H1 (cell line): ENCODE measurements around the gene MAP2K5. TPM values are rescaled to one million over a fixed set of nuclear protein-coding genes. Genes with fewer than 3 reads are reported as not detected.

Source experiments
- CTCF ChIA-PET: fragments of 300-600 bp; sonication (Branson Sonifier 250); formaldehyde crosslinking; loops from one replicate; lab custom pipeline; 2021; ENCODE audit not compliant: partially characterized antibody; lab: Charles Lee
- POLR2A ChIA-PET: fragments of 300-600 bp; sonication (Branson Sonifier 250); formaldehyde crosslinking; loops from one replicate; lab custom pipeline; 2021; ENCODE audit warnings: inconsistent platforms; ENCODE audit not compliant: partially characterized antibody; lab: Charles Lee
- DNase-seq, 2 experiments: peaks; one replicate each; pipeline versions ENCODE4 v3.0.0 to v3.0.0-alpha.2; 2010 to 2022; ENCODE audit warnings: low spot score in 2 of 2, low read depth in 1 of 2, mixed read lengths in 1 of 2
- FAIRE-seq: peaks from 2 replicates; lab custom pipeline; 2011; peaks lifted over from hg19 to GRCh38; lab: Jason Lieb, UNC
- H2AFZ ChIP-seq: 2 replicates; pipeline ENCODE4 v1.8.1; 2012; ENCODE audit warnings: low read length, inconsistent platforms
- H2AK5ac ChIP-seq: 2 replicates; pipeline ENCODE4 v1.6.1; 2013; ENCODE audit warnings: low read depth, low read length
- H2BK120ac ChIP-seq: replicated peaks from 2 replicates; pipeline ENCODE3; 2013; ENCODE audit warnings: low read depth, low read length, inconsistent platforms
- H2BK12ac ChIP-seq: 2 replicates; pipeline ENCODE4 v1.6.1; 2013; ENCODE audit warnings: low read depth, low read length
- H2BK15ac ChIP-seq: 2 replicates; pipeline ENCODE4 v1.6.1; 2013; ENCODE audit warnings: low read length
- H2BK20ac ChIP-seq: 2 replicates; pipeline ENCODE4 v1.6.1; 2013; ENCODE audit warnings: low read length
- H2BK5ac ChIP-seq: 2 replicates; pipeline ENCODE4 v1.6.1; 2013; ENCODE audit warnings: low read depth, low read length
- H3K14ac ChIP-seq: 2 replicates; pipeline ENCODE4 v1.6.1; 2013; ENCODE audit warnings: inconsistent platforms; ENCODE audit not compliant: insufficient read length
- H3K18ac ChIP-seq: 2 replicates; pipeline ENCODE4 v1.6.1; 2013; ENCODE audit warnings: low read length; ENCODE audit errors: extremely low read depth
- H3K23ac ChIP-seq: 2 replicates; pipeline ENCODE4 v1.6.1; 2013; ENCODE audit warnings: inconsistent platforms; ENCODE audit not compliant: insufficient read length
- H3K23me2 ChIP-seq: 2 replicates; pipeline ENCODE4 v1.6.1; 2013; ENCODE audit warnings: low read depth, low read length
- H3K27ac ChIP-seq: 2 replicates; pipeline ENCODE4 v1.6.1; 2011; ENCODE audit warnings: low read depth, low read length, inconsistent platforms
- H3K27me3 ChIP-seq, 4 experiments: replicated peaks in 1 of 4; 1 replicate in 1 of 4; 2 replicates in 3 of 4; pipeline versions ENCODE4 v1.6.1 to v1.8.1; 2011 to 2013; ENCODE audit warnings: low read length in 3 of 4, mild to moderate bottlenecking in 3 of 4, inconsistent platforms in 2 of 4, mixed read lengths in 2 of 4, moderate library complexity in 1 of 4; ENCODE audit not compliant: control insufficient read depth in 3 of 4, insufficient read depth in 3 of 4; ENCODE audit errors: extremely low read depth in 1 of 4
- H3K36me3 ChIP-seq, 4 experiments: 2 replicates each; pipeline versions ENCODE4 v1.6.1 to v1.8.1; 2011 to 2013; ENCODE audit warnings: mild to moderate bottlenecking in 4 of 4, low read length in 3 of 4, moderate library complexity in 2 of 4, control low read depth in 1 of 4, inconsistent platforms in 1 of 4; ENCODE audit not compliant: insufficient read depth in 4 of 4, control insufficient read depth in 2 of 4
- H3K4ac ChIP-seq: replicated peaks from 2 replicates; pipeline ENCODE3; 2013; ENCODE audit warnings: low read length, low read depth, mixed read lengths, inconsistent platforms; ENCODE audit not compliant: insufficient read length
- H3K4me1 ChIP-seq, 4 experiments: replicated peaks in 1 of 4; 1 replicate in 1 of 4; 2 replicates in 3 of 4; pipeline versions ENCODE4 v1.6.1 to v1.8.1; 2011 to 2013; ENCODE audit warnings: low read length in 3 of 4, inconsistent platforms in 2 of 4, mixed read lengths in 1 of 4; ENCODE audit not compliant: insufficient read depth in 4 of 4, control insufficient read depth in 3 of 4
- H3K4me2 ChIP-seq, 2 experiments: 2 replicates each; pipeline versions ENCODE4 v1.6.1 to v1.8.1; 2011 to 2013; ENCODE audit warnings: low read depth in 2 of 2, low read length in 2 of 2, control low read depth in 1 of 2, inconsistent platforms in 1 of 2, mild to moderate bottlenecking in 1 of 2; ENCODE audit not compliant: insufficient read depth in 1 of 2
- H3K4me3 ChIP-seq, 4 experiments: fragments of 200-600, 300-600 bp in 1 of 4; sonication (generic), shearing (Covaris generic), sonication (Bioruptor Twin) in 1 of 4; 2 replicates each; pipeline versions ENCODE4 v1.5.1 to v1.8.1; 2011 to 2016; ENCODE audit warnings: low read length in 4 of 4, low read depth in 3 of 4, control low read depth in 2 of 4, inconsistent platforms in 2 of 4, mild to moderate bottlenecking in 2 of 4, mixed read lengths in 1 of 4, moderate library complexity in 1 of 4; ENCODE audit not compliant: insufficient read depth in 2 of 4; ENCODE audit errors: extremely low read depth in 1 of 4
- H3K56ac ChIP-seq: replicated peaks from 2 replicates; pipeline ENCODE3; 2013; ENCODE audit warnings: low read depth, mild to moderate bottlenecking, mixed read lengths, low read length, inconsistent platforms; ENCODE audit not compliant: insufficient read length
- H3K79me1 ChIP-seq: 2 replicates; pipeline ENCODE4 v1.6.1; 2013; ENCODE audit warnings: low read depth, low read length, control low read depth
- H3K79me2 ChIP-seq, 2 experiments: 2 replicates each; pipeline versions ENCODE4 v1.6.1 to v1.8.1; 2012 to 2013; ENCODE audit warnings: low read length in 2 of 2, mild to moderate bottlenecking in 2 of 2, inconsistent platforms in 1 of 2; ENCODE audit not compliant: insufficient read depth in 2 of 2, control insufficient read depth in 1 of 2
- H3K9ac ChIP-seq, 4 experiments: replicated peaks in 1 of 4; 1 replicate in 1 of 4; 2 replicates in 3 of 4; pipeline versions ENCODE4 v1.6.1 to v1.8.1; 2011 to 2013; ENCODE audit warnings: low read depth in 3 of 4, low read length in 3 of 4, control low read depth in 2 of 4, mild to moderate bottlenecking in 2 of 4, moderate library complexity in 2 of 4, inconsistent platforms in 1 of 4; ENCODE audit errors: extremely low read depth in 1 of 4
- H3K9me3 ChIP-seq, 2 experiments: 2 replicates each; pipeline versions ENCODE4 v1.6.1 to v1.8.1; 2012 to 2013; ENCODE audit warnings: mild to moderate bottlenecking in 2 of 2, moderate library complexity in 2 of 2, control low read depth in 1 of 2, inconsistent platforms in 1 of 2, low read depth in 1 of 2, low read length in 1 of 2, mixed read lengths in 1 of 2; ENCODE audit not compliant: insufficient read depth in 2 of 2
- H4K20me1 ChIP-seq, 2 experiments: replicated peaks in 1 of 2; 2 replicates each; pipeline versions ENCODE3 to v1.8.1; 2011 to 2013; ENCODE audit warnings: inconsistent platforms in 2 of 2, low read length in 2 of 2, mild to moderate bottlenecking in 1 of 2; ENCODE audit not compliant: insufficient read depth in 2 of 2, control insufficient read depth in 1 of 2
- H4K5ac ChIP-seq: 2 replicates; pipeline ENCODE4 v1.6.1; 2013; ENCODE audit warnings: low read length, low read depth, mixed read lengths, inconsistent platforms; ENCODE audit not compliant: insufficient read length
- H4K8ac ChIP-seq: 2 replicates; pipeline ENCODE4 v1.8.0; 2013; ENCODE audit warnings: mild to moderate bottlenecking, moderate library complexity, low read length, inconsistent platforms; ENCODE audit not compliant: insufficient read depth; ENCODE audit errors: extremely low read depth
- H4K91ac ChIP-seq: replicated peaks from 2 replicates; pipeline ENCODE3; 2013; ENCODE audit warnings: low read length, mixed read lengths, inconsistent platforms; ENCODE audit not compliant: insufficient read length
- CREB1 ChIP-seq: IDR thresholded peaks from 2 replicates; pipeline ENCODE4 v1.6.1; 2012; ENCODE audit warnings: inconsistent platforms
- CTBP2 ChIP-seq: IDR thresholded peaks from 2 replicates; pipeline ENCODE4 v1.7.0; 2011; ENCODE audit warnings: borderline replicate concordance, mild to moderate bottlenecking, moderate library complexity, mixed read lengths, low read length; ENCODE audit not compliant: insufficient read depth, insufficient read length
- JUND ChIP-seq: IDR thresholded peaks from 2 replicates; pipeline ENCODE4 v1.6.1; 2011; ENCODE audit warnings: mild to moderate bottlenecking, improper control_type of control experiment, low read length
- PHF8 ChIP-seq: fragments of 200-600 bp; sonication (generic); conservative IDR thresholded peaks from 2 replicates; pipeline ENCODE4 v1.7.1; 2012; ENCODE audit warnings: low read depth, mild to moderate bottlenecking, inconsistent platforms, low read length, moderate library complexity
- POU5F1 ChIP-seq: IDR thresholded peaks from 2 replicates; pipeline ENCODE4 v1.6.1; 2011; ENCODE audit warnings: low read depth, mild to moderate bottlenecking, low read length, moderate library complexity
- SAP30 ChIP-seq: fragments of 300-600 bp; sonication (generic); IDR thresholded peaks from 2 replicates; pipeline ENCODE4 v1.7.1; 2012; ENCODE audit warnings: low read length, moderate library complexity, mild to moderate bottlenecking, inconsistent platforms; ENCODE audit not compliant: insufficient read depth, insufficient replicate concordance
- TBP ChIP-seq: IDR thresholded peaks from 2 replicates; pipeline ENCODE4 v1.6.1; 2011; ENCODE audit warnings: low read depth, low read length, improper control_type of control experiment
- WGBS, 2 experiments: shearing (Covaris generic) in 1 of 2; methylation state at CpG; one replicate each; pipeline versions ENCODE4 v1.1.6 to v1.1.7; 2013 to 2015; ENCODE audit warnings: low lambda C conversion rate in 2 of 2, mixed read lengths in 2 of 2, inconsistent platforms in 1 of 2, low coverage in 1 of 2, missing lambda C conversion rate in 1 of 2; ENCODE audit not compliant: insufficient replicate concordance in 2 of 2, insufficient coverage in 1 of 2, insufficient read length in 1 of 2; ENCODE audit errors: extremely low coverage in 1 of 2, missing lambda C conversion rate in 1 of 2; 5-methylcytosine and 5-hydroxymethylcytosine counted together
- polyA plus RNA-seq, 7 experiments: library from polyadenylated mRNA; depleted of rRNA in 3 of 7; stranded (reverse) in 5 of 7; unstranded in 2 of 7; fragments of >200 nt in 5 of 7; fragments of 200-250 nt in 2 of 7; gene quantifications; 1 replicate in 5 of 7; 2 replicates in 1 of 7; 4 replicates in 1 of 7; pipeline versions ENCODE4 v1.2.1 to v1.2.3, GENCODE V29; 2011 to 2013; ENCODE audit warnings: missing spikeins in 2 of 7, mixed read lengths in 2 of 7
- total RNA-seq: library from RNA; stranded (reverse); fragmentation: NEBNext Ultra II Directional; extraction: Animal tissue kit (Norgen Biotek cat#: 25700); gene quantifications from 2 replicates; pipeline ENCODE4 v1.2.1, GENCODE V29; 2021
- TF ChIP-seq, protein P1 (sequence below): IDR thresholded peaks from 2 replicates; pipeline ENCODE4 v1.6.1; 2011; ENCODE audit warnings: low read depth, mild to moderate bottlenecking, low read length; ENCODE audit not compliant: insufficient read depth

MAP2K5 gene
- total and polyA plus RNA-seq, 2 of the 8 experiments (the other 6 are each of a cell fraction or from before 2014, with no cell fraction given): 4.4 to 15.8 TPM

DNA sequence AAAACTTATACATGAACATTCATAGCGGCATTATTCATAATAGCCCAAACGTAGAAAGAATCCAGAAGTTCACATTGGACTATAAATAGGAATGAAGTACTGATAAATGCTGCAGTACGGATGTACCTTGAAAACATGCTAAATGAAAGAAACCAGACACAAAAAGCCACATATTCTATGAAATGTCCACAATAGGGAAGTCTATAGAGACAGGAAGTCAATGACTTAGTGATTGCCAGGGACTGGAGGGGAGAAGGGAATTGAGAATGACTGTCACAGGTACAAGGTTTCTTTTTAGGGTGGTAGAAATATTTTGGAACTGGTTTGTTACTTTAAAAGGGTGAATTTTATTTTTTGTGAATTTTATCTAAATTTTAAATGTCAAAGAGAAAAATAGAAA is 211.4 kb downstream of the MAP2K5 start:
- H3K27ac ChIP-seq: no peak overlapping the region
- H2AK5ac ChIP-seq: no peak overlapping the region
- H4K91ac ChIP-seq: no peak overlapping the region
- TF ChIP-seq, protein P1, sequence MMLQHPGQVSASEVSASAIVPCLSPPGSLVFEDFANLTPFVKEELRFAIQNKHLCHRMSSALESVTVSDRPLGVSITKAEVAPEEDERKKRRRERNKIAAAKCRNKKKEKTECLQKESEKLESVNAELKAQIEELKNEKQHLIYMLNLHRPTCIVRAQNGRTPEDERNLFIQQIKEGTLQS: no peak
- TF ChIP-seq POU5F1: no peak
- no peak for TF ChIP-seq TBP
- no peak for TF ChIP-seq JUND
- no peak for TF ChIP-seq CTBP2
- TF ChIP-seq PHF8: no peak
- TF ChIP-seq CREB1: no peak
- TF ChIP-seq SAP30: no peak
- no peak overlapping the region for H3K9ac ChIP-seq
- no peaks in the 10 kb centered on the region for H3K27me3 ChIP-seq
- no peak overlapping the region for H2BK5ac ChIP-seq
- ChIA-PET POLR2A (no interaction called here), CTCF (interaction anchor here (0.6 to 1.1 kb wide), 2 partner anchors 13 to 297 kb away, joined by 3 read pairs; no protein-coding TSS in a partner anchor)
- H3K14ac ChIP-seq: no peak overlapping the region
- no peak overlapping the region for H2BK12ac ChIP-seq
- no peaks in the 10 kb centered on the region for H3K36me3 ChIP-seq
- FAIRE-seq (no peak), DNase-seq (no peak)
- no peaks in the 10 kb centered on the region for H3K79me1 ChIP-seq
- no peak overlapping the region for H2BK15ac ChIP-seq
- no peak overlapping the region for H2AFZ ChIP-seq
- H3K23ac ChIP-seq: no peak overlapping the region
- H3K79me2 ChIP-seq: no peaks in the 10 kb centered on the region
- H4K20me1 ChIP-seq: no peaks in the 10 kb centered on the region
- H3K9me3 ChIP-seq: no peaks in the 10 kb centered on the region
- H3K23me2 ChIP-seq: no peaks in the 10 kb centered on the region
- H3K4me1 ChIP-seq: peaks cover 0 to 5% (median 4%) of the 10 kb centered on the region in 4 experiments; a peak in 5 of 7 replicates
- 92% methylated on average over 3 of the region's 3 CpGs; no CpG with 5 or more reads in 1 of the 2 experiments for WGBS, 2 experiments
- H4K8ac ChIP-seq: no peak overlapping the region
- H3K18ac ChIP-seq: no peak overlapping the region
- H2BK120ac ChIP-seq: no peak overlapping the region
- H2BK20ac ChIP-seq: no peak overlapping the region
- no peak overlapping the region for H3K4me3 ChIP-seq
- no peak overlapping the region for H3K4ac ChIP-seq
- no peak overlapping the region for H3K4me2 ChIP-seq
- H4K5ac ChIP-seq: no peak overlapping the region
- no peak overlapping the region for H3K56ac ChIP-seq
